H9 (cell line): ENCODE results near the gene ZNF711. TPM values are rescaled to one million over a fixed set of nuclear protein-coding genes. Genes with fewer than 3 reads are reported as not detected.

Source experiments
- DNase-seq: peaks from one replicate; pipeline ENCODE4 v3.0.0-alpha.2; 2017
- H2AFZ ChIP-seq: one replicate; pipeline ENCODE4 v1.6.1; 2013; ENCODE audit warnings: mild to moderate bottlenecking, low read length, control low read depth, moderate library complexity
- H2AK5ac ChIP-seq: 2 replicates; pipeline ENCODE4 v1.6.1; 2013; ENCODE audit warnings: low read length, control low read depth, mixed read lengths; ENCODE audit not compliant: insufficient read length
- H2BK120ac ChIP-seq: one replicate; pipeline ENCODE4 v1.6.1; 2013; ENCODE audit warnings: low read depth, mild to moderate bottlenecking, low read length, control low read depth, inconsistent platforms; ENCODE audit not compliant: poor library complexity, severe bottlenecking
- H2BK12ac ChIP-seq: 2 replicates; pipeline ENCODE4 v1.6.1; 2013; ENCODE audit warnings: low read length, control low read depth, mixed read lengths, low read depth; ENCODE audit not compliant: insufficient read length
- H2BK15ac ChIP-seq: 2 replicates; pipeline ENCODE4 v1.6.1; 2013; ENCODE audit warnings: low read depth, low read length, control low read depth
- H2BK20ac ChIP-seq: one replicate; pipeline ENCODE4 v1.6.1; 2013; ENCODE audit warnings: low read depth, mild to moderate bottlenecking, low read length, control low read depth, inconsistent platforms; ENCODE audit not compliant: poor library complexity, severe bottlenecking
- H2BK5ac ChIP-seq: 2 replicates; pipeline ENCODE4 v1.6.1; 2013; ENCODE audit warnings: low read length, control low read depth, mixed read lengths; ENCODE audit not compliant: insufficient read length
- H3K14ac ChIP-seq: 2 replicates; pipeline ENCODE4 v1.6.1; 2013; ENCODE audit warnings: low read length, control low read depth; ENCODE audit not compliant: insufficient read depth
- H3K18ac ChIP-seq: 2 replicates; pipeline ENCODE4 v1.6.1; 2013; ENCODE audit warnings: low read depth, mild to moderate bottlenecking, mixed read lengths, low read length, control low read depth; ENCODE audit not compliant: insufficient read length
- H3K23ac ChIP-seq: 2 replicates; pipeline ENCODE4 v1.6.1; 2013; ENCODE audit warnings: low read length, control low read depth, mixed read lengths, low read depth; ENCODE audit not compliant: insufficient read length
- H3K23me2 ChIP-seq: 2 replicates; pipeline ENCODE4 v1.6.1; 2013; ENCODE audit warnings: low read depth, mild to moderate bottlenecking, mixed read lengths, low read length, control low read depth; ENCODE audit not compliant: insufficient read length, poor library complexity, severe bottlenecking
- H3K27ac ChIP-seq: 2 replicates; pipeline ENCODE4 v1.5.1; 2013; ENCODE audit warnings: low read length, control low read depth, mixed read lengths, low read depth; ENCODE audit not compliant: insufficient read length
- H3K27me3 ChIP-seq: 2 replicates; pipeline ENCODE4 v1.6.1; 2013; ENCODE audit warnings: low read length, control low read depth, inconsistent platforms; ENCODE audit not compliant: insufficient read depth
- H3K4ac ChIP-seq: 2 replicates; pipeline ENCODE4 v1.6.1; 2013; ENCODE audit warnings: low read depth, mild to moderate bottlenecking, control low read depth, inconsistent platforms, low read length, moderate library complexity
- H3K4me1 ChIP-seq: 2 replicates; pipeline ENCODE4 v1.6.1; 2013; ENCODE audit warnings: low read length, control low read depth, inconsistent platforms; ENCODE audit not compliant: insufficient read depth
- H3K4me2 ChIP-seq: 2 replicates; pipeline ENCODE4 v1.6.1; 2013; ENCODE audit warnings: low read length, control low read depth, mixed read lengths; ENCODE audit not compliant: insufficient read length, insufficient read depth
- H3K56ac ChIP-seq: 2 replicates; pipeline ENCODE4 v1.6.1; 2013; ENCODE audit warnings: low read depth, mild to moderate bottlenecking, mixed read lengths, low read length, control low read depth; ENCODE audit not compliant: insufficient read length
- H3K79me1 ChIP-seq: 2 replicates; pipeline ENCODE4 v1.6.1; 2013; ENCODE audit warnings: low read depth, mild to moderate bottlenecking, moderate library complexity, low read length, control low read depth, inconsistent platforms; ENCODE audit not compliant: insufficient read depth, poor library complexity, severe bottlenecking
- H3K79me2 ChIP-seq: 2 replicates; pipeline ENCODE4 v1.6.1; 2013; ENCODE audit warnings: low read length, control low read depth, inconsistent platforms; ENCODE audit not compliant: insufficient read depth
- H3K9ac ChIP-seq: 2 replicates; pipeline ENCODE4 v1.6.1; 2013; ENCODE audit warnings: low read length, control low read depth, mixed read lengths; ENCODE audit not compliant: insufficient read length; ENCODE audit errors: extremely low read depth
- H3K9me3 ChIP-seq: one replicate; pipeline ENCODE4 v1.6.1; 2013; ENCODE audit warnings: low read depth, low read length, inconsistent platforms; ENCODE audit not compliant: control insufficient read depth
- H3T11ph ChIP-seq: one replicate; pipeline ENCODE4 v1.6.1; 2013; ENCODE audit warnings: mild to moderate bottlenecking, low read length, control low read depth, inconsistent platforms
- H4K20me1 ChIP-seq: one replicate; pipeline ENCODE4 v1.6.1; 2013; ENCODE audit not compliant: control insufficient read depth, insufficient read length, insufficient read depth
- H4K5ac ChIP-seq: 2 replicates; pipeline ENCODE4 v1.6.1; 2013; ENCODE audit warnings: low read depth, mild to moderate bottlenecking, mixed read lengths, low read length, control low read depth; ENCODE audit not compliant: insufficient read length
- H4K8ac ChIP-seq: replicated peaks from 2 replicates; pipeline ENCODE4 v1.6.1; 2013; ENCODE audit warnings: low read length, control low read depth, mixed read lengths, low read depth; ENCODE audit not compliant: insufficient read length
- H4K91ac ChIP-seq: 2 replicates; pipeline ENCODE4 v1.6.1; 2013; ENCODE audit warnings: low read depth, mild to moderate bottlenecking, moderate library complexity, mixed read lengths, low read length, control low read depth; ENCODE audit not compliant: insufficient read length
- H3K27ac Mint-ChIP-seq, 3 experiments: 2 replicates in 2 of 3; 3 replicates in 1 of 3; pipeline ENCODE4 v1.8.0; 2020 to 2021; ENCODE audit warnings: mixed read lengths in 3 of 3, mild to moderate bottlenecking in 1 of 3, moderate library complexity in 1 of 3
- H3K27me3 Mint-ChIP-seq: 2 replicates; pipeline ENCODE4 v1.8.0; 2021; ENCODE audit warnings: low read depth, mild to moderate bottlenecking, moderate library complexity, mixed read lengths
- H3K36me3 Mint-ChIP-seq, 3 experiments: 2 replicates in 2 of 3; 3 replicates in 1 of 3; pipeline ENCODE4 v1.8.0; 2020 to 2021; ENCODE audit warnings: low read depth in 3 of 3, mixed read lengths in 3 of 3; ENCODE audit not compliant: insufficient read depth in 1 of 3
- H3K4me1 Mint-ChIP-seq, 2 experiments: 2 replicates each; pipeline ENCODE4 v1.8.0; 2020; ENCODE audit warnings: mixed read lengths in 2 of 2
- H3K4me3 Mint-ChIP-seq, 2 experiments: 2 replicates in 1 of 2; 3 replicates in 1 of 2; pipeline ENCODE4 v1.8.0; 2020 to 2021; ENCODE audit warnings: mild to moderate bottlenecking in 2 of 2, mixed read lengths in 2 of 2, moderate library complexity in 1 of 2
- H3K9me3 Mint-ChIP-seq, 2 experiments: 2 replicates in 1 of 2; 3 replicates in 1 of 2; pipeline ENCODE4 v1.8.0; 2020; ENCODE audit warnings: mild to moderate bottlenecking in 2 of 2, mixed read lengths in 2 of 2, moderate library complexity in 1 of 2
- WGBS: extraction: QIAGEN DNeasy Blood & Tissue Kit; methylation state at CpG from one replicate; pipeline ENCODE4 v1.1.7; 2013; ENCODE audit warnings: missing lambda C conversion rate, low lambda C conversion rate, mixed read lengths; ENCODE audit not compliant: insufficient read length; ENCODE audit errors: extremely low coverage; 5-methylcytosine and 5-hydroxymethylcytosine counted together
- total RNA-seq: library from RNA; stranded (reverse); gene quantifications from 2 replicates; pipeline ENCODE4 v1.2.1, GENCODE V29; 2021
- TF ChIP-seq, protein P1 (sequence below): fragments of 200-600 bp; sonication (generic); conservative IDR thresholded peaks from 3 replicates; pipeline ENCODE4 v1.8.0; 2021; ENCODE audit warnings: antibody characterized with exemption, mild to moderate bottlenecking

ZNF711 gene
- total RNA-seq, 1 experiment from 2014 or later, result 14.9 TPM

DNA sequence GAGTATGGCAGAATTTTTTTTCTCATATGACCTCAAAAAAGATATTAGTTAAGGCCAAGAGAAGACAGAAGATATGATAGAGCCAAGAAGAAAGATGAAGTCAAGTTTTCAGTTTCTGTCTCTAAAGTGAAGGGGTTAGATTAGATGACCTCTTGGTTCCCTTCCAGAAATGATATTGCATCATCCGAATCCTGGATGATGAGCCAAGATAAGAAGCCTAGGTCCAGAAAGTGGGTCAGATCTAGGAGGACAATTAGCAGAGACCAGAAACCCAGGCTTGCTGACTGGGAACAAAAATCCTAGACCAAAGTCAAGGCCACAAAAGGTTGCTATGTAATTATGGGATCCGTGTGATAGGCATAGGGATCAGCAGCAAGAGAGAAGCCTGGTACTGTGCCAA lies 20.4 kb upstream of the ZNF711 start:
- H4K5ac ChIP-seq, result no peak overlapping the region
- no peak overlapping the region for H4K91ac ChIP-seq
- no peak overlapping the region for H3K4me3 Mint-ChIP-seq
- no peak overlapping the region for H4K8ac ChIP-seq
- TF ChIP-seq, protein P1, sequence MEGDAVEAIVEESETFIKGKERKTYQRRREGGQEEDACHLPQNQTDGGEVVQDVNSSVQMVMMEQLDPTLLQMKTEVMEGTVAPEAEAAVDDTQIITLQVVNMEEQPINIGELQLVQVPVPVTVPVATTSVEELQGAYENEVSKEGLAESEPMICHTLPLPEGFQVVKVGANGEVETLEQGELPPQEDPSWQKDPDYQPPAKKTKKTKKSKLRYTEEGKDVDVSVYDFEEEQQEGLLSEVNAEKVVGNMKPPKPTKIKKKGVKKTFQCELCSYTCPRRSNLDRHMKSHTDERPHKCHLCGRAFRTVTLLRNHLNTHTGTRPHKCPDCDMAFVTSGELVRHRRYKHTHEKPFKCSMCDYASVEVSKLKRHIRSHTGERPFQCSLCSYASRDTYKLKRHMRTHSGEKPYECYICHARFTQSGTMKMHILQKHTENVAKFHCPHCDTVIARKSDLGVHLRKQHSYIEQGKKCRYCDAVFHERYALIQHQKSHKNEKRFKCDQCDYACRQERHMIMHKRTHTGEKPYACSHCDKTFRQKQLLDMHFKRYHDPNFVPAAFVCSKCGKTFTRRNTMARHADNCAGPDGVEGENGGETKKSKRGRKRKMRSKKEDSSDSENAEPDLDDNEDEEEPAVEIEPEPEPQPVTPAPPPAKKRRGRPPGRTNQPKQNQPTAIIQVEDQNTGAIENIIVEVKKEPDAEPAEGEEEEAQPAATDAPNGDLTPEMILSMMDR, result no peak
- H3K36me3 Mint-ChIP-seq, result peaks cover 0 to 6% (median 1%) of the 10 kb centered on the region in 3 experiments; a peak in 3 of 7 replicates
- H3K4me1 ChIP-seq, result no peaks in the 10 kb centered on the region
- H3K23ac ChIP-seq, result no peak overlapping the region
- no peak overlapping the region for H3T11ph ChIP-seq
- no peak overlapping the region for H2BK120ac ChIP-seq
- no peaks in the 10 kb centered on the region for H3K79me2 ChIP-seq
- peaks cover 33% of the 10 kb centered on the region for H3K9me3 ChIP-seq
- WGBS, result no CpG with 5 or more reads among the region's 2 CpGs
- H4K20me1 ChIP-seq, result no peaks in the 10 kb centered on the region
- H3K27ac Mint-ChIP-seq, result no peak overlapping the region
- H2BK20ac ChIP-seq, result no peak overlapping the region
- H2BK12ac ChIP-seq, result no peak overlapping the region
- H2AK5ac ChIP-seq, result no peak overlapping the region
- H3K27ac ChIP-seq, result no peak overlapping the region
- H3K56ac ChIP-seq, result no peak overlapping the region
- H3K9ac ChIP-seq, result no peak overlapping the region
- H3K18ac ChIP-seq, result no peak overlapping the region
- H3K14ac ChIP-seq, result no peak overlapping the region
- no peaks in the 10 kb centered on the region for H3K79me1 ChIP-seq
- no peaks in the 10 kb centered on the region for H3K27me3 ChIP-seq
- no peak overlapping the region for H2AFZ ChIP-seq
- H3K23me2 ChIP-seq, result no peaks in the 10 kb centered on the region
- no peak overlapping the region for H3K4ac ChIP-seq
- no peak overlapping the region for H2BK5ac ChIP-seq
- H3K4me1 Mint-ChIP-seq, result no peaks in the 10 kb centered on the region
- H3K4me2 ChIP-seq, result no peak overlapping the region
- H3K27me3 Mint-ChIP-seq, result no peaks in the 10 kb centered on the region; the same call in 1 of the 2 replicates
- peaks cover 36 to 40% of the 10 kb centered on the region in 2 experiments for H3K9me3 Mint-ChIP-seq
- no peak for DNase-seq
- no peak overlapping the region for H2BK15ac ChIP-seq
